K562 (cell line): ENCODE data around the gene PTPRT. TPM values are rescaled to one million over a fixed set of nuclear protein-coding genes. Genes with fewer than 3 reads are reported as not detected.

ENCODE experiments used
- ATAC-seq: fragments of 200-7000 bp; cut with Tn5 transposase; 3 replicates; pipeline ENCODE4 v1.9.1; 2020; ENCODE audit warnings: moderate library complexity
- BruUV-seq: library from RNA; stranded (reverse); fragments of 400-500 nt; replicated peaks from 2 replicates; lab custom pipeline; 2021; lab: Mats Ljungman, UMichigan
- CTCF ChIA-PET: fragments of 300-600 bp; formaldehyde crosslinking; extraction: SDS; loops from one replicate; lab custom pipeline; 2021; ENCODE audit warnings: low intra/inter-chr PET ratio; lab: Yijun Ruan, JAX
- POLR2A ChIA-PET: fragments of 300-600, 350-650 bp; sonication (Branson Sonifier 250); formaldehyde crosslinking; extraction: SDS; loops from one replicate; lab custom pipeline; 2021; ENCODE audit warnings: antibody characterized with exemption, inconsistent platforms; lab: Yijun Ruan, JAX
- DNase-seq, 4 experiments: peaks; one replicate each; pipeline versions ENCODE4 v3.0.0 to v3.0.0-alpha.2; 2011 to 2018; ENCODE audit warnings: low spot score in 3 of 4, mixed read lengths in 3 of 4; ENCODE audit errors: extremely low read depth in 1 of 4
- FAIRE-seq: peaks from 2 replicates; lab custom pipeline; 2011; peaks lifted over from hg19 to GRCh38; lab: Jason Lieb, UNC
- H2AFZ ChIP-seq: 2 replicates; pipeline ENCODE4 v1.6.0; 2011; ENCODE audit warnings: low read depth, low read length, control low read depth, inconsistent platforms
- H3K27ac ChIP-seq: fragments of 200-600 bp; 3 replicates; pipeline ENCODE4 v1.8.0; 2011; ENCODE audit warnings: low read depth, mild to moderate bottlenecking, control low read depth, inconsistent platforms, low read length, moderate library complexity, mixed read lengths; ENCODE audit errors: extremely low read depth
- H3K27me3 ChIP-seq, 2 experiments: fragments of 300-600 bp in 1 of 2; 2 replicates in 1 of 2; 3 replicates in 1 of 2; pipeline versions ENCODE4 v1.6.0 to v1.8.0; 2011; ENCODE audit warnings: inconsistent platforms in 2 of 2, low read length in 2 of 2, mild to moderate bottlenecking in 1 of 2, mixed read lengths in 1 of 2, moderate library complexity in 1 of 2; ENCODE audit not compliant: control insufficient read depth in 2 of 2, insufficient read depth in 2 of 2
- H3K36me3 ChIP-seq: fragments of 300-600 bp; 3 replicates; pipeline ENCODE4 v1.8.0; 2011; ENCODE audit warnings: mild to moderate bottlenecking, low read length, inconsistent platforms; ENCODE audit not compliant: control insufficient read depth, insufficient read depth
- H3K4me1 ChIP-seq, 2 experiments: fragments of 200-600 bp in 1 of 2; replicated peaks in 1 of 2; 2 replicates in 1 of 2; 3 replicates in 1 of 2; pipeline versions ENCODE4 v1.5.1 to v1.8.0; 2011; ENCODE audit warnings: inconsistent platforms in 2 of 2, low read length in 2 of 2, mild to moderate bottlenecking in 1 of 2, mixed read lengths in 1 of 2, moderate library complexity in 1 of 2; ENCODE audit not compliant: control insufficient read depth in 2 of 2, insufficient read depth in 2 of 2
- H3K4me2 ChIP-seq: 2 replicates; pipeline ENCODE4 v1.6.1; 2011; ENCODE audit warnings: low read length, control low read depth, inconsistent platforms, mixed read lengths; ENCODE audit not compliant: insufficient read depth
- H3K4me3 ChIP-seq: fragments of 200-600 bp; sonication (generic), shearing (Covaris generic); 2 replicates; pipeline ENCODE4 v1.5.1; 2016; ENCODE audit warnings: control low read depth, inconsistent platforms
- H3K79me2 ChIP-seq: fragments of 200-600 bp; 3 replicates; pipeline ENCODE4 v1.8.0; 2011; ENCODE audit warnings: low read length, inconsistent platforms; ENCODE audit not compliant: control insufficient read depth, insufficient read depth
- H3K9ac ChIP-seq, 2 experiments: 2 replicates each; pipeline versions ENCODE4 v1.6.0 to v1.6.1; 2011; ENCODE audit warnings: low read depth in 2 of 2, low read length in 2 of 2, control low read depth in 1 of 2, inconsistent platforms in 1 of 2, mild to moderate bottlenecking in 1 of 2, mixed read lengths in 1 of 2; ENCODE audit not compliant: insufficient read depth in 1 of 2
- H3K9me1 ChIP-seq: one replicate; pipeline ENCODE4 v1.6.0; 2011; ENCODE audit warnings: inconsistent platforms, mild to moderate bottlenecking, low read length, moderate library complexity; ENCODE audit not compliant: control insufficient read depth, insufficient read depth
- H3K9me3 ChIP-seq: replicated peaks from 2 replicates; pipeline ENCODE4 v1.5.1; 2011; ENCODE audit warnings: low read depth, low read length, inconsistent platforms; ENCODE audit not compliant: control insufficient read depth, insufficient read depth
- H4K20me1 ChIP-seq: replicated peaks from 2 replicates; pipeline ENCODE4 v1.6.1; 2011; ENCODE audit warnings: low read length, inconsistent platforms, mixed read lengths; ENCODE audit not compliant: control insufficient read depth, insufficient read depth
- ELF2 ChIP-seq: fragments of 250-450 bp; sonication (Bioruptor Pico); IDR thresholded peaks from 2 replicates; pipeline ENCODE4 v1.5.0; 2021; ENCODE audit warnings: mild to moderate bottlenecking
- POLR2H ChIP-seq: IDR thresholded peaks from 2 replicates; pipeline ENCODE4 v1.6.1; 2016; ENCODE audit warnings: missing genetic modification characterization, low read depth, mild to moderate bottlenecking, control low read depth, missing compliant biosample characterization, moderate library complexity
- ZNF263 ChIP-seq: sonication (generic); formaldehyde crosslinking; IDR thresholded peaks from 2 replicates; pipeline ENCODE4 v1.8.0; 2022; ENCODE audit warnings: mild to moderate bottlenecking, missing genetic modification reagents, borderline replicate concordance
- WGBS: fragments of 100-300 bp; shearing (Covaris generic); methylation state at CpG from one replicate; pipeline ENCODE4 v1.1.6; 2016; ENCODE audit warnings: low coverage, mixed read lengths; ENCODE audit not compliant: insufficient coverage; ENCODE audit errors: missing lambda C conversion rate; 5-methylcytosine and 5-hydroxymethylcytosine counted together
- in situ Hi-C: fragments of 300-500 bp; cut with MboI; formaldehyde crosslinking; loops from 4 replicates; pipeline ENCODE4 v1.15.0; 2018; ENCODE audit warnings: inconsistent platforms, mixed read lengths
- intact Hi-C: fragments of 100-400 bp; cut with micrococcal nuclease; formaldehyde crosslinking; loops from 2 replicates; pipeline ENCODE4 v1.14.2; 2022
- polyA plus RNA-seq, 8 experiments: library from polyadenylated mRNA; depleted of rRNA in 4 of 8; stranded (reverse) in 5 of 8; unstranded in 3 of 8; fragments of >200 nt; fragmentation: Nextera tagmentation in 2 of 8; fragmentation: Illumina TruSeq in 1 of 8; extraction: Ambion mirVana in 2 of 8; extraction: Trizol in 1 of 8; gene quantifications; 2 replicates each; pipeline versions ENCODE4 v1.2.1 to v1.2.3, GENCODE V29; 2011 to 2014; ENCODE audit warnings: inconsistent platforms in 1 of 8, missing spikeins in 1 of 8
- total RNA-seq, 7 experiments: library from RNA; depleted of rRNA in 6 of 7; stranded (reverse); fragments of >200 nt in 6 of 7; fragmentation: Illumina TruSeq in 2 of 7; extraction: Trizol in 2 of 7; gene quantifications; 2 replicates each; pipeline versions ENCODE4 v1.2.1 to v1.2.3, GENCODE V29; 2011 to 2021; ENCODE audit warnings: low replicate concordance in 1 of 7
- TF ChIP-seq, protein P1 (sequence below), 2 experiments: fragments of 450-650 bp; IDR thresholded peaks; 2 replicates each; pipeline ENCODE4 v1.6.1; 2016

PTPRT gene
- total and polyA plus RNA-seq, 9 of the 15 experiments (the other 6 are each of a cell fraction or from before 2014, with no cell fraction given), result not detected

DNA sequence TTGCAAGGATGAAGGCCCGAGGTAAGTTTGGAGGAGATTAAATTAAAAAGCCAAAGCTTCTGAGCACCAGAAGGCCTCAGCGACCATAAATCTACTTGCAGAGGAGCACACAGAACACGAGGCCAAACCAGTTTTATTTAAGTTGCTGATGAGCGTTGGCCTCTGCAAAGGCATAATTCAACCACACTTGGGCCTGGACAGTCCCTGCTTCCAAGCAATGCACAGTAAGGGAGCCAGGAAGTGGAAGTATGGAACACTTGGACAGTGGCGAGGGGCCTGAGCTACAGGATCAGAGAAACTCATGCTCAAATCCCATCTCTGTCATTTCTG lies 92.8 kb downstream of the PTPRT start (continued):
- TF ChIP-seq, protein P1, sequence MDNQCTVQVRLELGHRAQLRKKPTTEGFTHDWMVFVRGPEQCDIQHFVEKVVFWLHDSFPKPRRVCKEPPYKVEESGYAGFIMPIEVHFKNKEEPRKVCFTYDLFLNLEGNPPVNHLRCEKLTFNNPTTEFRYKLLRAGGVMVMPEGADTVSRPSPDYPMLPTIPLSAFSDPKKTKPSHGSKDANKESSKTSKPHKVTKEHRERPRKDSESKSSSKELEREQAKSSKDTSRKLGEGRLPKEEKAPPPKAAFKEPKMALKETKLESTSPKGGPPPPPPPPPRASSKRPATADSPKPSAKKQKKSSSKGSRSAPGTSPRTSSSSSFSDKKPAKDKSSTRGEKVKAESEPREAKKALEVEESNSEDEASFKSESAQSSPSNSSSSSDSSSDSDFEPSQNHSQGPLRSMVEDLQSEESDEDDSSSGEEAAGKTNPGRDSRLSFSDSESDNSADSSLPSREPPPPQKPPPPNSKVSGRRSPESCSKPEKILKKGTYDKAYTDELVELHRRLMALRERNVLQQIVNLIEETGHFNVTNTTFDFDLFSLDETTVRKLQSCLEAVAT (IDR thresholded peaks at IDR 0.05), result no peak

DNA sequence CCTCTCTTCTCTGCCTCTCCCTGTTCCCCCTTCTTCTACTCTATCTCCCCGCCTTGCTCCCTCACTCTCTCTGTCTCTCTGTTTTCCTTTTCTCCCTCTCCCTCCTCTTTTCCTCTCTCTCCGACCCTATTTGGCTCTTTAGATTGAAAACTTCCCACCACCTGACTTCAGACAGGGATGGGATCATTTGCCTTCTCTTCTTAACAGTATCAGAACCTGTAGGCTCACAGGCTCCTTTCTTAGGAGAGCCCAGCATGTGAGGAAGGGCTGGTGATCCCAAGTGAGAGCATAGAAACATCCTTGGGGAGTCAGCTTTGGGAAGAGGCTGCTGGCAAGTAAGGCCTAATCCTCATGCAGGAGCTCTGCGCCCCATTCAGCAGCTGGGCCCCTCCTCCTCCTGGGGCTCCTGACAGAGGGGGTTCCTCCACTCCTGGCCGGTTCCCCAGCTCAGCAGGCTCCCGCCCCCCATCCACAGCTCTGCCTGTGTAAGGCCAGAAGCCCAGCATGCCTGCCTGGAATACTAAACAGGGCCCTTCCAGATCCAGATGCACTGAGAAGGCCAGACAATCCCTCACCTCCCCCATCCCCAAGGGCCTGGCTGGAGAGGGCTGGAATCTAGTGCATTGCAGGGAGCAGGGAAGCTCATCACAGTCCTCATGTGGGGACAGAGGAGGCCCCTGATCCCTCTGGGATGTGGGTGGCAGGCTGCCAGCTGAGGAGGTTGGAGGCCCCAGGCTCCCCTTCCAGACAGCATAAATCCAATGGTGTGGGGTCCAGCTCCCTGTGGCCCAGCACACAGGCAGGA lies 93.4 kb downstream of the PTPRT start:
- POLR2A ChIA-PET, result no interaction called here
- no peaks in the 10 kb centered on the region for H3K4me1 ChIP-seq
- H3K9me1 ChIP-seq, result no peaks in the 10 kb centered on the region
- no peaks in the 10 kb centered on the region for H3K36me3 ChIP-seq
- H3K4me3 ChIP-seq, result no peak overlapping the region
- in situ Hi-C loops, result no loop called here
- H3K4me2 ChIP-seq, result no peak overlapping the region
- CTCF ChIA-PET, result no interaction called here
- H3K27me3 ChIP-seq, result peaks cover 0 to 3% of the 10 kb centered on the region in 2 experiments; a peak in 1 of 5 replicates
- no peaks in the 10 kb centered on the region for H4K20me1 ChIP-seq
- intact Hi-C loops, result no loop called here
- H3K9ac ChIP-seq, result no peak overlapping the region
- FAIRE-seq, result no peak
- H3K27ac ChIP-seq, result no peak overlapping the region
- H3K79me2 ChIP-seq, result no peaks in the 10 kb centered on the region
- no peak for ATAC-seq
- TF ChIP-seq ZNF263 (CRISPR knock-in tag), result no peak
- no peak for TF ChIP-seq ELF2 (CRISPR knock-in tag)
- TF ChIP-seq POLR2H, result no peak
- TF ChIP-seq, all 486 proteins: peak for 0
- DNase-seq, result no peak
- 8% methylated on average over 4 of the region's 5 CpGs for WGBS
- BruUV-seq, result no TSS peak
- no peak overlapping the region for H2AFZ ChIP-seq
- no peaks in the 10 kb centered on the region for H3K9me3 ChIP-seq
